ENCODE data around the gene P3H3.

The P3H3 gene

GRCh38 chr12:6817098-6817497, 11.1 kb upstream of the P3H3 start:
- ATAC-seq (replicated peaks; ENCODE audit: extremely low read depth, poor library complexity, severe bottlenecking): no peak
- no peak for DNase-seq (ENCODE audit: low spot score in 2 of 2)
- Mint-ChIP-seq H3K27me3 (peaks cover 5% of the 10 kb centered on the region), H3K4me3 (no peak overlapping the region), H3K27ac (ENCODE audit: low read depth) (no peak overlapping the region), H3K36me3 (ENCODE audit: insufficient read depth) (peaks cover 1% of the 10 kb centered on the region), H3K4me1 (no peaks in the 10 kb centered on the region), H3K9me3 (no peaks in the 10 kb centered on the region)

- no peak overlapping the region for H3K27ac Mint-ChIP-seq (ENCODE audit: low read depth)
- H3K4me3 Mint-ChIP-seq: no peak overlapping the region
- no peak for ATAC-seq (replicated peaks; ENCODE audit: extremely low read depth, poor library complexity, severe bottlenecking)
- peaks cover 11% of the 10 kb centered on the region for H3K27me3 Mint-ChIP-seq
- no peaks in the 10 kb centered on the region for H3K9me3 Mint-ChIP-seq
- peaks cover 1% of the 10 kb centered on the region for H3K36me3 Mint-ChIP-seq (ENCODE audit: insufficient read depth)
- DNase-seq (ENCODE audit: low spot score in 2 of 2): no peak
- H3K4me1 Mint-ChIP-seq: no peaks in the 10 kb centered on the region
Measured at GRCh38 chr12:6817662-6818157, 10.5 kb upstream of the P3H3 start.

DNA sequence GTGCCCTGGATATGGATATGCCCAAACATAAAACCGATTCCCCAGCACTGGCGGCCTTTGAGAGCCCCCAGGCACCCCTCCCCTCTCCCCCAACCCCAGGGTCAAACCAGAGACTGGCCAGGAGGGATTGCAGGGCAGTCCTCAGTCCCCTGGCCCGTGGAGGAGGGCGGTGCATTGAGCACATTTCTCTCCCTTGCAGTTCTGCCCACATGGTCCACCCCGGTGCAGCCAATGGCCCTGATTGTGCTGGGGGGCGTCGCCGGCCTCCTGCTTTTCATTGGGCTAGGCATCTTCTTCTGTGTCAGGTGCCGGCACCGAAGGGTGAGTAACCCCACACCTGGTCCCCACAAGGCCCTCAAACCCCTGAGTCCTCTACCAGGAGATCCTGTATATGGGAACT, 10.0 kb upstream of the P3H3 start:
- no peak overlapping the region for H3K27ac Mint-ChIP-seq (ENCODE audit: low read depth)
- H3K27me3 Mint-ChIP-seq: peaks cover 17% of the 10 kb centered on the region
- peaks cover 1% of the 10 kb centered on the region for H3K36me3 Mint-ChIP-seq (ENCODE audit: insufficient read depth)
- DNase-seq (ENCODE audit: low spot score in 2 of 2) (no peak), ATAC-seq (replicated peaks; ENCODE audit: extremely low read depth, poor library complexity, severe bottlenecking) (no peak)
- H3K9me3 Mint-ChIP-seq: no peaks in the 10 kb centered on the region
- no peaks in the 10 kb centered on the region for H3K4me1 Mint-ChIP-seq
- H3K4me3 Mint-ChIP-seq: no peak overlapping the region

GRCh38 chr12:6818645-6819044, 9.6 kb upstream of the P3H3 start:
- Mint-ChIP-seq H3K27ac (ENCODE audit: low read depth) (no peak overlapping the region), H3K36me3 (ENCODE audit: insufficient read depth) (peaks cover 1% of the 10 kb centered on the region), H3K4me1 (no peaks in the 10 kb centered on the region), H3K9me3 (no peaks in the 10 kb centered on the region), H3K27me3 (peaks cover 21% of the 10 kb centered on the region), H3K4me3 (no peak overlapping the region)
- ATAC-seq (replicated peaks; ENCODE audit: extremely low read depth, poor library complexity, severe bottlenecking) (no peak), DNase-seq (ENCODE audit: low spot score in 2 of 2) (no peak)

DNA sequence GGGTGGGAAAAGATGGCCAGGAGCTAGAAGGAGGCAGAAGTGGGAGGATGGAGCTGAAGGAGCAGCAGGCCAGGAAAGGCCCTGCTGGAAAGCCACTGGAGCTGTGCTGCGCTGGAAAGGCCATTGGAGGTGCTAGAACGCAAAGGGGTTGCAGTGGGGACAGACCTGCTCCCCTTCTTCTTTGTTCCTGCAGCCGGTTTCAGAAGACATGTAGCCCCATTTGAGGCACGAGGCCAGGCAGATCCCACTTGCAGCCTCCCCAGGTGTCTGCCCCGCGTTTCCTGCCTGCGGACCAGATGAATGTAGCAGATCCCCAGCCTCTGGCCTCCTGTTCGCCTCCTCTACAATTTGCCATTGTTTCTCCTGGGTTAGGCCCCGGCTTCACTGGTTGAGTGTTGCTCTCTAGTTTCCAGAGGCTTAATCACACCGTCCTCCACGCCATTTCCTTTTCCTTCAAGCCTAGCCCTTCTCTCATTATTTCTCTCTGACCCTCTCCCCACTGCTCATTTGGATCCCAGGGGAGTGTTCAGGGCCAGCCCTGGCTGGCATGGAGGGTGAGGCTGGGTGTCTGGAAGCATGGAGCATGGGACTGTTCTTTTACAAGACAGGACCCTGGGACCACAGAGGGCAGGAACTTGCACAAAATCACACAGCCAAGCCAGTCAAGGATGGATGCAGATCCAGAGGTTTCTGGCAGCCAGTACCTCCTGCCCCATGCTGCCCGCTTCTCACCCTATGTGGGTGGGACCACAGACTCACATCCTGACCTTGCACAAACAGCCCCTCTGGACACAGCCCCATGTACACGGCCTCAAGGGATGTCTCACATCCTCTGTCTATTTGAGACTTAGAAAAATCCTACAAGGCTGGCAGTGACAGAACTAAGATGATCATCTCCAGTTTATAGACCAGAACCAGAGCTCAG, 8.8 kb upstream of the P3H3 start:
- DNase-seq (ENCODE audit: low spot score in 2 of 2) (no peak), ATAC-seq (replicated peaks; ENCODE audit: extremely low read depth, poor library complexity, severe bottlenecking) (no peak)
- no peaks in the 10 kb centered on the region for H3K9me3 Mint-ChIP-seq
- H3K27me3 Mint-ChIP-seq: peaks cover 28% of the 10 kb centered on the region
- no peaks in the 10 kb centered on the region for H3K4me1 Mint-ChIP-seq
- peaks cover 1% of the 10 kb centered on the region for H3K36me3 Mint-ChIP-seq (ENCODE audit: insufficient read depth)
- H3K27ac Mint-ChIP-seq (ENCODE audit: low read depth): no peak overlapping the region
- no peak overlapping the region for H3K4me3 Mint-ChIP-seq

DNA sequence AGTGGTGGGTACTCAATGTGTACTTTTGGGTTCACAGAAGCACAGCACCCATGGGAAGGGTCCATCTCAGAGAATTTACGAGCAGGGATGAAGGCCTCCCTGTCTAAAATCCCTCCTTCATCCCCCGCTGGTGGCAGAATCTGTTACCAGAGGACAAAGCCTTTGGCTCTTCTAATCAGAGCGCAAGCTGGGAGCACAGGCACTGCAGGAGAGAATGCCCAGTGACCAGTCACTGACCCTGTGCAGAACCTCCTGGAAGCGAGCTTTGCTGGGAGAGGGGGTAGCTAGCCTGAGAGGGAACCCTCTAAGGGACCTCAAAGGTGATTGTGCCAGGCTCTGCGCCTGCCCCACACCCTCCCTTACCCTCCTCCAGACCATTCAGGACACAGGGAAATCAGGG, 8.0 kb upstream of the P3H3 start:
- Mint-ChIP-seq H3K27me3 (peaks cover 36% of the 10 kb centered on the region), H3K9me3 (no peaks in the 10 kb centered on the region), H3K4me3 (no peak overlapping the region), H3K4me1 (peaks cover 3% of the 10 kb centered on the region), H3K36me3 (ENCODE audit: insufficient read depth) (peaks cover 1% of the 10 kb centered on the region), H3K27ac (ENCODE audit: low read depth) (no peak overlapping the region)
- DNase-seq (ENCODE audit: low spot score in 2 of 2): no peak
- ATAC-seq (replicated peaks; ENCODE audit: extremely low read depth, poor library complexity, severe bottlenecking): no peak

DNA sequence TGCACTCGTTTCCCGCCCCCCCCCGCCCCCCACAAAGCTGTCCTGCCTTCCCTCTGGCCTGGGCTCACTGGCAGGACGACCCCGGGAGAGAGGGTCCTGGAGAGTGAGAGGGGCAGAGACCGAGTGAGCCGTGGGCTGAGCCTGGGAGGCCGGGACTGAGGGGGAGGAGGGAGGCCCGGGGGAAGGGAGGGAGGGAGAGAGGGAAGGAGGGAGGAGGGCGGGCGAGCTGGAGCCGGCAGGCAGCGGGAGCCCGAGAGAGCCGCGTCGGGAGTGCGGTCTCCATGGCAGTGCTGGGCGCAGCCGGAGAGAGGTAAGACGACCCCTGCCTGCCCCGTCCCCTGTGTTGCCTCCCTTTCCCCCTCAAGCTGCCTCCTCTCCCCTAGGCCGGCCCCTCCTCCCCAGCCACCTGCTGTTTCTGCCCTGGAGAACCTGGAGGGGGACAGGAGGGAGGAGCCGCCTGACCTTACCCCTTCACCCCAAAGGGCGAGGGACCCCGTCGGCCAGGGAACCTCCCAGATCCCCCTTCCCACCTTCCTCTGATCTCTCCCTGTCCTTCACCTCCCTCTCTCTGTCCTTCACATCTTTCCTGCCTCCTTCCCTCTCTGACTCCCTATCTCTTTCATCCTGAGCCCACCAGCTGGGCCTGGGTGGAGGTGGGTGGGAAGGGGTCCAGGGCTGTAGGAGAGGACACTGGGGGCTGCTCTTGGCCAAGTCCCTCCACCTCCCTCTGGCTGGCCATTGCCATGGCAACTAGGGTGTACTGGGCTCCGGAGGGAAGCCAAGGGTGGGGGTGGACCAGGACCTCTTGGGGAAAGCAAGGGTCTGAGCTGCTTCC, 6.4 kb upstream of the P3H3 start, which contains the start of gene GPR162:
TSS of gene GPR162 (plus strand) at position 231 of the 835 bp plus-strand sequence. CDS start 2,078 bp downstream, outside the sequence.
- Mint-ChIP-seq H3K4me3 (peak within 1 kb of the TSS; percentile 42), H3K27me3 (peaks cover 52% of the 10 kb centered on the region), H3K4me1 (peaks cover 10% of the 10 kb centered on the region), H3K27ac (ENCODE audit: low read depth) (peak within 1 kb of the TSS; percentile 47), H3K9me3 (no peaks in the 10 kb centered on the region), H3K36me3 (ENCODE audit: insufficient read depth) (peaks cover 8% of the 10 kb centered on the region)
- ATAC-seq (replicated peaks; ENCODE audit: extremely low read depth, poor library complexity, severe bottlenecking): no peak
- no peak for DNase-seq (ENCODE audit: low spot score in 2 of 2)

DNA sequence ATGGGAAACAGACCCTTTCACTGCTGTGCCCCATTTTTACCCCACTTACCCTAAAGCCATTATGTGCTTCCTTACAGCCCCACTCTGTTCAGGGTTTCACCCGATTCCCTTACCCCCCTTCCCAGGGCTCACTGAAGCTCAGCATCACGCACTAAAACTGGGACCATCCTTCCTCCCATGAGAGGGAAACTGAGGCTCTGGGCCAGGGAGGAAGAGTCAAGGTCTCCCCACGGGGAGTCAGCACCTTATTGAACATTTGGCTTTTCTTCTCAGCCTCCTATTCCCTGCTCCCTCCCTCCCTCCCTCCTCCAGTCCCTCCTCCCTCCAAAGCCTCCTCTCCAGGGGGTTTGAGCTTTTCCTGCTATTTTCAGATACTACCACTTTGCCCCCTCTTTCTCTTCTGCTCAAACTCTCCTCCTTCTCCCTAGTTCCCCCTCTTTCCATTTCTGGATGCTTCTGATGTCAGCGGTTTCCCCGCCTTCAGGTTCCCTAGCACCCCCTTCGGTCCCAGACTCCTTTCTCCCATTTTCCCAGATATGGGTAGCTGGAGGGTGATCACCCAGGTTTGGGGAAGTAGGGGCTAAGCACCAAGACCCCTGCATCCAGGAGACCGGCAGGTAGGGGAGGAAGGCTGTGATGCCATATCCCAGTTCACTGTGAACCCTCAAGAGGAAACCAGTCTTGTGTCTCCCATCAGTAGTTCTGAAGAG, 5.6 kb upstream of the P3H3 start:
- peaks cover 11% of the 10 kb centered on the region for H3K36me3 Mint-ChIP-seq (ENCODE audit: insufficient read depth)
- H3K4me3 Mint-ChIP-seq: peak overlapping the region; percentile 42
- DNase-seq (ENCODE audit: low spot score in 2 of 2): no peak
- peaks cover 16% of the 10 kb centered on the region for H3K4me1 Mint-ChIP-seq
- ATAC-seq (replicated peaks; ENCODE audit: extremely low read depth, poor library complexity, severe bottlenecking): no peak
- no peak overlapping the region for H3K27ac Mint-ChIP-seq (ENCODE audit: low read depth)
- H3K9me3 Mint-ChIP-seq: no peaks in the 10 kb centered on the region
- H3K27me3 Mint-ChIP-seq: peaks cover 60% of the 10 kb centered on the region

DNA sequence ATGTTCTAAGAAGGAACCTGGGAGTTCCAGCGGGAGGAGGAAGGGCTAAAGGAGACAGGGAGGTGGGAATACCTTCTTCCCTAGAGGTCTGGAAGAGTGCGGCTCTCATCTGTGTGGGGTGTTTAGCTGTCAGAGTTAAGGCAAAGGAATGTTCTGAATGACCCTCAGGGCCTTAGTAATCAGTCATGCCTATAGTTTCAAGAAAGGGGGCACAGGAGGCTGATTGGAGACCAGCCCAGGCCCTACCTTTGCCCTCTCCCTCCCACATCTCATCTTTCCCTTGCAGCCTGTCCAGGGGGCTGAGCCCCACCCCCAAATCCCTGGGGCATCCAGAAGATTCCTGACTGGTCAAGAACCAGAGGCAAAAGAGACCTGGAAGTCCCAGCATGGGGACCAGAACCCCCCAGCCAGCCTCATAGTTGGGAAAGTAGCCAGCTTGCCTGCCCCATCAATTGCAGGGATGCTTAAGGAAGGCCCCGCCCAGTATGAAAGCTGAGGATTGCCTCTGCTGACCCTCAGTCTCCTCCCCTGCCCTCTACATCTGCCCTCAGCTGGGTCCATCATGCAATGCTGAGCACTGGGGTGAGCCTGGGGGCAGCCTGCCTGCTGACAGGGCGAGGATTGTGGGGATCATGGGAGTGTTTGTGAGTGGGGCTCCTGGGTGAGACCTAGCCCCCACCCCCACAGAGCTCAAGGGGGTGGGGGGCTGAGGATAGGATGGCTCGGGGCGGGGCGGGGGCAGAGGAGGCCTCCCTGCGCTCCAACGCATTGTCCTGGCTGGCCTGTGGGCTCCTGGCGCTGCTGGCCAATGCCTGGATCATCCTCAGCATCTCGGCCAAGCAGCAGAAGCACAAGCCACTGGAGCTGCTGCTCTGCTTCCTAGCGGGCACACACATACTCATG, 4.8 kb upstream of the P3H3 start:
- Mint-ChIP-seq H3K4me3 (no peak overlapping the region), H3K9me3 (no peaks in the 10 kb centered on the region), H3K4me1 (peaks cover 24% of the 10 kb centered on the region), H3K36me3 (ENCODE audit: insufficient read depth) (peaks cover 11% of the 10 kb centered on the region), H3K27ac (ENCODE audit: low read depth) (no peak overlapping the region), H3K27me3 (peaks cover 69% of the 10 kb centered on the region)
- ATAC-seq (replicated peaks; ENCODE audit: extremely low read depth, poor library complexity, severe bottlenecking): no peak
- no peak for DNase-seq (ENCODE audit: low spot score in 2 of 2)

DNA sequence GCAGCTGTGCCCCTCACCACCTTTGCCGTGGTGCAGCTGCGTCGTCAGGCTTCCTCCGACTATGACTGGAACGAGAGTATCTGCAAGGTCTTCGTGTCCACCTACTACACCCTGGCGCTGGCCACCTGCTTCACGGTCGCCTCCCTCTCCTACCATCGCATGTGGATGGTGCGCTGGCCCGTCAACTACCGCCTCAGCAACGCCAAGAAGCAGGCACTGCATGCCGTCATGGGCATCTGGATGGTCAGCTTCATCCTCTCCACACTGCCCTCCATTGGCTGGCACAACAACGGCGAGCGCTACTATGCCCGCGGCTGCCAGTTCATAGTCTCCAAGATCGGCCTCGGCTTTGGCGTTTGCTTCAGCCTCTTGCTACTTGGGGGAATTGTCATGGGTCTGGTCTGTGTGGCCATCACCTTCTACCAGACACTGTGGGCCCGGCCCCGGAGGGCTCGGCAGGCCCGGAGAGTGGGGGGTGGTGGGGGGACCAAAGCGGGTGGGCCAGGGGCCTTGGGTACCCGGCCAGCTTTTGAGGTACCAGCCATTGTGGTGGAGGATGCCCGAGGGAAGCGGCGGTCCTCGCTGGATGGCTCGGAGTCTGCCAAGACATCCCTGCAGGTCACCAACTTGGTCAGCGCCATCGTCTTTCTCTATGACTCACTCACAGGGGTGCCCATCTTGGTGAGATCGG, 4.0 kb upstream of the P3H3 start:
- no peaks in the 10 kb centered on the region for H3K9me3 Mint-ChIP-seq
- peaks cover 15% of the 10 kb centered on the region for H3K36me3 Mint-ChIP-seq (ENCODE audit: insufficient read depth)
- DNase-seq (ENCODE audit: low spot score in 2 of 2) (no peak), ATAC-seq (replicated peaks; ENCODE audit: extremely low read depth, poor library complexity, severe bottlenecking) (no peak)
- H3K4me1 Mint-ChIP-seq: peaks cover 29% of the 10 kb centered on the region
- H3K27me3 Mint-ChIP-seq: peaks cover 76% of the 10 kb centered on the region
- H3K27ac Mint-ChIP-seq (ENCODE audit: low read depth): no peak overlapping the region
- no peak overlapping the region for H3K4me3 Mint-ChIP-seq

DNA sequence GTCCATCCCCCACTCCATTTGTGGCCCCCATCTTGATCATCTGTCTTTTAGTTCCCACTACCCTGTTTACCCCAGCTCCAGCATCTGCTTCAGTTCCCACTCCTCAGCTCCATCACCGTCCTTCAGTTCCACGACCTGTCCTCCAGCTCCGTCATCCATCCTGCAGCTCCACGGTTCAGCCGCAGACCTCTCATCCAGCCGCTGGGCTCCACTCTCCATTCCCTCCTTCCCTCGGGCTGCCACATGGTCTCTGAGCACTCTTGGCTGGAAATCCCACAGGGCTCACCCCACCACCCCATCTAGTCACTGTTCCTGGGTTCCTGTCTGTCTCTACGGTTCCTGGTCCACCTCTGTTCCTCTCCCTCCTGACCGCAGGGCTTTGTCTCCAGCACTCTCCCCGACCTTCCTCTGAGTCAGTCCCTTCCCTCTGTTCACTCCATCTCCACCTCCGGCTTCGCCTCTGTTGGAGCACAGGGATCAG, 3.3 kb upstream of the P3H3 start:
- DNase-seq (ENCODE audit: low spot score in 2 of 2) (no peak), ATAC-seq (replicated peaks; ENCODE audit: extremely low read depth, poor library complexity, severe bottlenecking) (no peak)
- Mint-ChIP-seq H3K4me3 (no peak overlapping the region), H3K27ac (ENCODE audit: low read depth) (peak overlapping the region; percentile 15), H3K9me3 (no peaks in the 10 kb centered on the region), H3K4me1 (peaks cover 33% of the 10 kb centered on the region), H3K36me3 (ENCODE audit: insufficient read depth) (peaks cover 16% of the 10 kb centered on the region), H3K27me3 (peaks cover 82% of the 10 kb centered on the region)
